ENCODE measurements around the gene ZNF469. TPM values are rescaled to one million over a fixed set of nuclear protein-coding genes. Genes with fewer than 3 reads are reported as not detected.

The ZNF469 gene
- total RNA-seq, 1 experiment from 2014 or later, result 0.28 TPM

GRCh38 chr16:88343271-88343791, 39.4 kb upstream of the ZNF469 start:
- DNase-seq, result no peak
- no peak overlapping the region for H3K4me3 ChIP-seq (ENCODE audit: insufficient read depth, low read depth, low read length)
- no peaks in the 10 kb centered on the region for H3K36me3 ChIP-seq (replicated peaks; ENCODE audit: control insufficient read depth, insufficient read depth, low read length)
- H3K27me3 ChIP-seq (ENCODE audit: control insufficient read depth, insufficient read depth, low read length), result no peaks in the 10 kb centered on the region

GRCh38 chr16:88344411-88345030, 38.2 kb upstream of the ZNF469 start:
- DNase-seq, result peak; percentile 26
- Histone ChIP-seq H3K36me3 (replicated peaks; ENCODE audit: control insufficient read depth, insufficient read depth, low read length) (no peaks in the 10 kb centered on the region), H3K27me3 (ENCODE audit: control insufficient read depth, insufficient read depth, low read length) (no peaks in the 10 kb centered on the region), H3K4me3 (ENCODE audit: insufficient read depth, low read depth, low read length) (no peak overlapping the region)

GRCh38 chr16:88345031-88345720, 37.6 kb upstream of the ZNF469 start:
- H3K36me3 ChIP-seq (replicated peaks; ENCODE audit: control insufficient read depth, insufficient read depth, low read length), result no peaks in the 10 kb centered on the region
- no peaks in the 10 kb centered on the region for H3K27me3 ChIP-seq (ENCODE audit: control insufficient read depth, insufficient read depth, low read length)
- peak; percentile 43 for DNase-seq
- no peak overlapping the region for H3K4me3 ChIP-seq (ENCODE audit: insufficient read depth, low read depth, low read length)

GRCh38 chr16:88345721-88346560, 36.8 kb upstream of the ZNF469 start:
- Histone ChIP-seq H3K36me3 (replicated peaks; ENCODE audit: control insufficient read depth, insufficient read depth, low read length) (no peaks in the 10 kb centered on the region), H3K4me3 (ENCODE audit: insufficient read depth, low read depth, low read length) (no peak overlapping the region), H3K27me3 (ENCODE audit: control insufficient read depth, insufficient read depth, low read length) (no peaks in the 10 kb centered on the region)
- peak; percentile 46 for DNase-seq

- no peaks in the 10 kb centered on the region for H3K27me3 ChIP-seq (ENCODE audit: control insufficient read depth, insufficient read depth, low read length)
- no peaks in the 10 kb centered on the region for H3K36me3 ChIP-seq (replicated peaks; ENCODE audit: control insufficient read depth, insufficient read depth, low read length)
- DNase-seq, result peak; percentile 35
- H3K4me3 ChIP-seq (ENCODE audit: insufficient read depth, low read depth, low read length), result no peak overlapping the region
Observed at GRCh38 chr16:88346680-88347505, 35.9 kb upstream of the ZNF469 start.

GRCh38 chr16:88347656-88348376, 34.9 kb upstream of the ZNF469 start:
- peak; percentile 61 for DNase-seq
- H3K36me3 ChIP-seq (replicated peaks; ENCODE audit: control insufficient read depth, insufficient read depth, low read length), result no peaks in the 10 kb centered on the region
- no peaks in the 10 kb centered on the region for H3K27me3 ChIP-seq (ENCODE audit: control insufficient read depth, insufficient read depth, low read length)
- no peak overlapping the region for H3K4me3 ChIP-seq (ENCODE audit: insufficient read depth, low read depth, low read length)

GRCh38 chr16:88348377-88349152, 34.2 kb upstream of the ZNF469 start:
- DNase-seq, result peak; percentile 76
- Histone ChIP-seq H3K4me3 (ENCODE audit: insufficient read depth, low read depth, low read length) (no peak overlapping the region), H3K36me3 (replicated peaks; ENCODE audit: control insufficient read depth, insufficient read depth, low read length) (no peaks in the 10 kb centered on the region), H3K27me3 (ENCODE audit: control insufficient read depth, insufficient read depth, low read length) (no peaks in the 10 kb centered on the region)

GRCh38 chr16:88349153-88349902, 33.4 kb upstream of the ZNF469 start:
- no peaks in the 10 kb centered on the region for H3K36me3 ChIP-seq (replicated peaks; ENCODE audit: control insufficient read depth, insufficient read depth, low read length)
- DNase-seq, result no peak
- H3K27me3 ChIP-seq (ENCODE audit: control insufficient read depth, insufficient read depth, low read length), result no peaks in the 10 kb centered on the region
- H3K4me3 ChIP-seq (ENCODE audit: insufficient read depth, low read depth, low read length), result no peak overlapping the region

GRCh38 chr16:88349903-88350900, 32.6 kb upstream of the ZNF469 start:
- peak; percentile 60 for DNase-seq
- H3K4me3 ChIP-seq (ENCODE audit: insufficient read depth, low read depth, low read length), result no peak overlapping the region
- H3K27me3 ChIP-seq (ENCODE audit: control insufficient read depth, insufficient read depth, low read length), result no peaks in the 10 kb centered on the region

GRCh38 chr16:88350922-88351321, 31.8 kb upstream of the ZNF469 start:
- Histone ChIP-seq H3K4me3 (ENCODE audit: insufficient read depth, low read depth, low read length) (no peak overlapping the region), H3K27me3 (ENCODE audit: control insufficient read depth, insufficient read depth, low read length) (no peaks in the 10 kb centered on the region), H3K36me3 (replicated peaks; ENCODE audit: control insufficient read depth, insufficient read depth, low read length) (no peaks in the 10 kb centered on the region)
- peak; percentile 78 for DNase-seq

More at GRCh38 chr16:88349903-88350900, 32.6 kb upstream of the ZNF469 start:
- no peaks in the 10 kb centered on the region for H3K36me3 ChIP-seq (replicated peaks; ENCODE audit: control insufficient read depth, insufficient read depth, low read length)

- Histone ChIP-seq H3K27me3 (ENCODE audit: control insufficient read depth, insufficient read depth, low read length) (no peaks in the 10 kb centered on the region), H3K4me3 (ENCODE audit: insufficient read depth, low read depth, low read length) (no peak overlapping the region), H3K36me3 (replicated peaks; ENCODE audit: control insufficient read depth, insufficient read depth, low read length) (no peaks in the 10 kb centered on the region)
- peak; percentile 70 for DNase-seq
Observed at GRCh38 chr16:88351491-88352101, 31.2 kb upstream of the ZNF469 start.

Data from H7 (cell line).